Measurements from ENCODE around the gene TTLL13. TPM values are rescaled to one million over a fixed set of nuclear protein-coding genes. Genes with fewer than 3 reads are reported as not detected.

TTLL13 gene
- total and polyA plus RNA-seq, 12 donors = 0.09 to 0.78 (median 0.24) TPM; not detected in 4

DNA sequence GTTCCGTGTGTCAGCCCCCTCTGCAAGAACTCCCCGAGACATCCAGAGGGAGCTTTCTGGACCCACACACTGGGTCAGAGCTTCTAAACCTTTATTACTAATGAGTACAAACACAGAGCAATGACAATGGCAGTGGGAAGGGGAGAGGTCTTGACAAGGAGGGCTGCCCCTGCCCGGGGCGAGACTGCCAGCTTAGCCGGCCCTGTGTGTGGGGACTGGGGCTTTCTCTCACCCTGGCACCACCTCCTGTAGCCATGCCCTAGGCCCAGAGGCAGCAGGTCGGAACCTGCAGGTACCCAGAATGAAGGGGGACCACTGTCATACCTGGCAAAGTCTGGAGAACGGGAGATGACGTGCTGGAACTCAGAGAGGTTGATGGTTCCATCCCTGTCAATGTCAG is 18.7 kb upstream of the TTLL13 start:
- Histone ChIP-seq H3K27me3 (no peaks in the 10 kb centered on the region), H3K36me3 (peaks cover 0 to 68% (median 17%) of the 10 kb centered on the region in 9 donors), H3K27ac (peak overlapping the region; percentile 51 to 98 (median 76)), H3K4me1 (peaks cover 4 to 57% (median 47%) of the 10 kb centered on the region in 9 donors), H3K9me3 (no peaks in the 10 kb centered on the region), H3K4me3 (peak overlapping the region in 1 of 10 donors; percentile 16)
- ATAC-seq = no peak
- DNase-seq = no peak
- intact Hi-C loops (cut with DNase I) = loop anchor here in 3 of 10 donors (5.0 kb wide), 2 partner anchors 37 to 128 kb away; partner anchors contain the start of genes NGRN (in 2 of the 3) and IDH2 (in 1 of the 3)
- 81 to 88% methylated on average over 8 of the region's 8 CpGs for WGBS, 2 donors
- TF ChIP-seq, protein P1, sequence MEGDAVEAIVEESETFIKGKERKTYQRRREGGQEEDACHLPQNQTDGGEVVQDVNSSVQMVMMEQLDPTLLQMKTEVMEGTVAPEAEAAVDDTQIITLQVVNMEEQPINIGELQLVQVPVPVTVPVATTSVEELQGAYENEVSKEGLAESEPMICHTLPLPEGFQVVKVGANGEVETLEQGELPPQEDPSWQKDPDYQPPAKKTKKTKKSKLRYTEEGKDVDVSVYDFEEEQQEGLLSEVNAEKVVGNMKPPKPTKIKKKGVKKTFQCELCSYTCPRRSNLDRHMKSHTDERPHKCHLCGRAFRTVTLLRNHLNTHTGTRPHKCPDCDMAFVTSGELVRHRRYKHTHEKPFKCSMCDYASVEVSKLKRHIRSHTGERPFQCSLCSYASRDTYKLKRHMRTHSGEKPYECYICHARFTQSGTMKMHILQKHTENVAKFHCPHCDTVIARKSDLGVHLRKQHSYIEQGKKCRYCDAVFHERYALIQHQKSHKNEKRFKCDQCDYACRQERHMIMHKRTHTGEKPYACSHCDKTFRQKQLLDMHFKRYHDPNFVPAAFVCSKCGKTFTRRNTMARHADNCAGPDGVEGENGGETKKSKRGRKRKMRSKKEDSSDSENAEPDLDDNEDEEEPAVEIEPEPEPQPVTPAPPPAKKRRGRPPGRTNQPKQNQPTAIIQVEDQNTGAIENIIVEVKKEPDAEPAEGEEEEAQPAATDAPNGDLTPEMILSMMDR (IDR thresholded peaks at IDR 0.05) = no peak

DNA sequence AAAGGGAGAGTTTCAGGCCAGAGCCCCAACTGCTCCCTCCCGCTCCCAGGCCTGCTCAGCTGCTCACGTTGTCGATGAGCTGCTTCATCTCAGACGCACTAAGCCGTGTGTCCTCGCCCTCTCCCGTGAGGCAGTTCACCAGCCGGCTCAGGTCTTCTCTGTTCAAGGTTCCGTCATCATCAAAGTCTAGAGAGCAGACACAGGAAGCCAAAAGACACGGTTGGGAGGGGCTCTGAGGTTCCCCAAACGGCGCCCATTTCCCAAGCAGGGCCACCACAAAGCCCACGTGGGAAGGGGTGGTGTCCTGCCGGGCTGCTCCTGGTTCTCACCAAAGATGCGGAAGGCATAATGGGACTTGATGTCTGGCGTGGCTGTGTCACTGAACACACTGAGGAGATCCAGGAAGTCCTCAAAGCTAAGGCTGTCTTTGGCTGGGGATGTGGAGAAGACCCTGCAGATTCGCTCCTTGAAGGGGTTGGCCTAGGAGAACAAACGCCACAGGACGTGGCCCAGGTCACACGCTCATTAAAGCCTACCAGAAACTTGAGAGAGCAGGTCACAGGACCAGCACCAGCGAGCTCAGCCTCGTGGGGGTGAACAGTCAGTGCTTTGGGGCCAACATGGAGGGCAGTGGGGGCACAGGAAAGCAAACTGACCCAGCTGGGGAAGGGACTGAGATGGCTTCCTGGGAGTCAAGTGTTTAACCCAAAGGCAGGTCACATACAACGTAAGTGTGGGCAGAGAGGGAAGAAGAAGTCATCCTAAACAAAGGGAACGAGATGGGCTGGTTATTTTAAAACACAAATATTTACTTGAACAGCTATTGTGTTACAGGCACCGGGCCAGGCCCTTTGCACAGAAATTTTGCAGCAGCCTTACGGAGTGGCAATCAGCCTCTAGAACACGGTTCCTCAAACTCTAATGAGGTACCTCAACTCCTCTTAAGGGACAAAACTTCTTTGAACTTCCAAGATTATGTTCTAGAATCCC is 18.0 kb upstream of the TTLL13 start:
- peak overlapping the region in 8 of 10 donors; percentile 66 to 98 (median 76) for H3K27ac ChIP-seq
- H3K9me3 ChIP-seq = no peaks in the 10 kb centered on the region
- ATAC-seq = no peak
- 74 to 77% methylated on average over 27 of the region's 27 CpGs for WGBS, 2 donors
- intact Hi-C loops (cut with DNase I) = loop anchor here in 3 of 10 donors (2.0 to 5.0 kb wide), 3 partner anchors 36 to 129 kb away; partner anchors contain the start of genes NGRN (in 2 of the 3) and IDH2 (in 1 of the 3)
- H3K36me3 ChIP-seq = peaks cover 0 to 68% (median 14%) of the 10 kb centered on the region in 9 donors
- peak overlapping the region in 1 of 10 donors; percentile 16 for H3K4me3 ChIP-seq
- DNase-seq = no peak
- TF ChIP-seq, protein P1 (IDR thresholded peaks at IDR 0.05) = no peak
- no peaks in the 10 kb centered on the region for H3K27me3 ChIP-seq
- H3K4me1 ChIP-seq = peaks cover 4 to 57% (median 47%) of the 10 kb centered on the region in 9 donors

DNA sequence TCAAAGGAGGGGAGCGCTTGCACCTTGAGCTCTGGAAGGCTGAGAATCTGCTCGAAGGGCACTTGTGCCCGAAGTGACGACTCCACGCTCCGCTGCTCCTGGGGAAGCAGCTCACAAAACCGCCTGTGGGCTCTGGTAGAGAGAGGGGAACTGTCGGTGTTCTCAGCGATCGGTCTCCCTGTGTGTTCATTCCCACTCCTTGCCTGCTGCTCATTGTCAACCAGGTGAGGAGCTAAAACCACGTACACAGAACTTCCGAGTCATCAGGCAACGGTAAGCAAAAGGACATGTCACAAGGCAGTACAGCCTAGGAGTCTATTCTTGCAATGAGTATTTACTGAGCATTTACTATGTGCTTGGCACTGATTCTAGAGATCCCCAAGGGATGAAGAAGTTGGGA is 17.2 kb upstream of the TTLL13 start:
- peaks cover 0 to 69% (median 16%) of the 10 kb centered on the region in 9 donors for H3K36me3 ChIP-seq

More for the DNA sequence above, 17.2 kb upstream of the TTLL13 start:
- 90 to 92% methylated on average over 13 of the region's 13 CpGs for WGBS, 2 donors
- TF ChIP-seq, protein P1 (IDR thresholded peaks at IDR 0.05) = no peak
- Histone ChIP-seq H3K9me3 (no peaks in the 10 kb centered on the region), H3K27me3 (no peaks in the 10 kb centered on the region), H3K4me3 (peak overlapping the region in 4 of 10 donors; percentile 80 to 98 (median 96)), H3K27ac (peak overlapping the region in 4 of 10 donors; percentile 85 to 98 (median 90)), H3K4me1 (peaks cover 4 to 57% (median 47%) of the 10 kb centered on the region in 9 donors)
- ATAC-seq (no peak), DNase-seq (no peak)
- intact Hi-C loops (cut with DNase I) = loop anchor here in 3 of 10 donors (2.0 to 5.0 kb wide), 3 partner anchors 35 to 130 kb away; partner anchors contain the start of genes NGRN (in 2 of the 3) and IDH2 (in 1 of the 3)

All from heart right ventricle (tissue), 16 donors.